Measurements from ENCODE around the gene OR5K4. TPM values are rescaled to one million over a fixed set of nuclear protein-coding genes. Genes with fewer than 3 reads are reported as not detected.

Gene OR5K4
- polyA plus RNA-seq, 1 of the 3 experiments (the other 2 are of a cell fraction): not detected

DNA sequence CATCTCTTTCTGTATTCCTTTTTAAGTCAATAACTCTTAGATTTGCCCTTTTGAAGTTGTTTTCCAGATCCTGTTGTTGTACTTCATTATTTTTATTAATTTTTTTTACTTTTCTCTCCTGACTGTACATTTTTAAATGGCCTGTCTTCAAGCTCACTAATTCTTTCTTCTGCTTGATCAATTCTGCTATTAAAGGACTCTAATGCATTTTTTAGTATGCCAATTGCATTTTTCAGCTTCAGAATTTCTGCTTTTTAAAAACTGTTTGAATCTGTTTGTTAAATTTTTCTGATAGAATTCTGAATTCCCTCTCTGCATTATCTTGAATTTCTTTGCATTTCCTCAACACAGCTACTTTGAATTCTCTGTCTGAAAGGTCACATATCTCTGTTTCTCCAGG is 5.6 kb downstream of the OR5K4 start:
- CTCF ChIA-PET: no interaction called here
- H3K9ac ChIP-seq: no peak overlapping the region
- H4K20me1 ChIP-seq (ENCODE audit: insufficient read depth): no peaks in the 10 kb centered on the region
- no peaks in the 10 kb centered on the region for H3K79me2 ChIP-seq (ENCODE audit: insufficient read depth)
- no peaks in the 10 kb centered on the region for H3K27me3 ChIP-seq (ENCODE audit: insufficient read depth)
- no peaks in the 10 kb centered on the region for H3K9me3 ChIP-seq
- H3K4me3 ChIP-seq (ENCODE audit: low read depth in 2 of 2, low read length in 1 of 2): no peak overlapping the region
- no peak for TF ChIP-seq SMC3 (IDR thresholded peaks at IDR 0.05; ENCODE audit: low read depth, low read length)
- no peak for TF ChIP-seq FOXJ3 (CRISPR knock-in tag; IDR thresholded peaks at IDR 0.05)
- TF ChIP-seq EP300 (IDR thresholded peaks at IDR 0.05; ENCODE audit: borderline replicate concordance in 1 of 2, low read depth in 1 of 2, low read length in 1 of 2): no peak
- no peak for TF ChIP-seq POLR2AphosphoS5 (IDR thresholded peaks at IDR 0.05; ENCODE audit: low read depth, low read length)
- TF ChIP-seq, protein P1, sequence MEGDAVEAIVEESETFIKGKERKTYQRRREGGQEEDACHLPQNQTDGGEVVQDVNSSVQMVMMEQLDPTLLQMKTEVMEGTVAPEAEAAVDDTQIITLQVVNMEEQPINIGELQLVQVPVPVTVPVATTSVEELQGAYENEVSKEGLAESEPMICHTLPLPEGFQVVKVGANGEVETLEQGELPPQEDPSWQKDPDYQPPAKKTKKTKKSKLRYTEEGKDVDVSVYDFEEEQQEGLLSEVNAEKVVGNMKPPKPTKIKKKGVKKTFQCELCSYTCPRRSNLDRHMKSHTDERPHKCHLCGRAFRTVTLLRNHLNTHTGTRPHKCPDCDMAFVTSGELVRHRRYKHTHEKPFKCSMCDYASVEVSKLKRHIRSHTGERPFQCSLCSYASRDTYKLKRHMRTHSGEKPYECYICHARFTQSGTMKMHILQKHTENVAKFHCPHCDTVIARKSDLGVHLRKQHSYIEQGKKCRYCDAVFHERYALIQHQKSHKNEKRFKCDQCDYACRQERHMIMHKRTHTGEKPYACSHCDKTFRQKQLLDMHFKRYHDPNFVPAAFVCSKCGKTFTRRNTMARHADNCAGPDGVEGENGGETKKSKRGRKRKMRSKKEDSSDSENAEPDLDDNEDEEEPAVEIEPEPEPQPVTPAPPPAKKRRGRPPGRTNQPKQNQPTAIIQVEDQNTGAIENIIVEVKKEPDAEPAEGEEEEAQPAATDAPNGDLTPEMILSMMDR (IDR thresholded peaks at IDR 0.05): no peak
- TF ChIP-seq YY1 (IDR thresholded peaks at IDR 0.05; ENCODE audit: low read depth): no peak
- no peak for TF ChIP-seq ELF1 (IDR thresholded peaks at IDR 0.05)
- TF ChIP-seq FOSL2 (IDR thresholded peaks at IDR 0.05; ENCODE audit: borderline replicate concordance, low read depth): no peak
- TF ChIP-seq, protein P2, sequence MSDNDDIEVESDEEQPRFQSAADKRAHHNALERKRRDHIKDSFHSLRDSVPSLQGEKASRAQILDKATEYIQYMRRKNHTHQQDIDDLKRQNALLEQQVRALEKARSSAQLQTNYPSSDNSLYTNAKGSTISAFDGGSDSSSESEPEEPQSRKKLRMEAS (IDR thresholded peaks at IDR 0.05; ENCODE audit: low read depth): no peak
- TF ChIP-seq, protein P3, sequence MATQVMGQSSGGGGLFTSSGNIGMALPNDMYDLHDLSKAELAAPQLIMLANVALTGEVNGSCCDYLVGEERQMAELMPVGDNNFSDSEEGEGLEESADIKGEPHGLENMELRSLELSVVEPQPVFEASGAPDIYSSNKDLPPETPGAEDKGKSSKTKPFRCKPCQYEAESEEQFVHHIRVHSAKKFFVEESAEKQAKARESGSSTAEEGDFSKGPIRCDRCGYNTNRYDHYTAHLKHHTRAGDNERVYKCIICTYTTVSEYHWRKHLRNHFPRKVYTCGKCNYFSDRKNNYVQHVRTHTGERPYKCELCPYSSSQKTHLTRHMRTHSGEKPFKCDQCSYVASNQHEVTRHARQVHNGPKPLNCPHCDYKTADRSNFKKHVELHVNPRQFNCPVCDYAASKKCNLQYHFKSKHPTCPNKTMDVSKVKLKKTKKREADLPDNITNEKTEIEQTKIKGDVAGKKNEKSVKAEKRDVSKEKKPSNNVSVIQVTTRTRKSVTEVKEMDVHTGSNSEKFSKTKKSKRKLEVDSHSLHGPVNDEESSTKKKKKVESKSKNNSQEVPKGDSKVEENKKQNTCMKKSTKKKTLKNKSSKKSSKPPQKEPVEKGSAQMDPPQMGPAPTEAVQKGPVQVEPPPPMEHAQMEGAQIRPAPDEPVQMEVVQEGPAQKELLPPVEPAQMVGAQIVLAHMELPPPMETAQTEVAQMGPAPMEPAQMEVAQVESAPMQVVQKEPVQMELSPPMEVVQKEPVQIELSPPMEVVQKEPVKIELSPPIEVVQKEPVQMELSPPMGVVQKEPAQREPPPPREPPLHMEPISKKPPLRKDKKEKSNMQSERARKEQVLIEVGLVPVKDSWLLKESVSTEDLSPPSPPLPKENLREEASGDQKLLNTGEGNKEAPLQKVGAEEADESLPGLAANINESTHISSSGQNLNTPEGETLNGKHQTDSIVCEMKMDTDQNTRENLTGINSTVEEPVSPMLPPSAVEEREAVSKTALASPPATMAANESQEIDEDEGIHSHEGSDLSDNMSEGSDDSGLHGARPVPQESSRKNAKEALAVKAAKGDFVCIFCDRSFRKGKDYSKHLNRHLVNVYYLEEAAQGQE (IDR thresholded peaks at IDR 0.05; ENCODE audit: low read depth, low read length): no peak
- TF ChIP-seq, protein P4, sequence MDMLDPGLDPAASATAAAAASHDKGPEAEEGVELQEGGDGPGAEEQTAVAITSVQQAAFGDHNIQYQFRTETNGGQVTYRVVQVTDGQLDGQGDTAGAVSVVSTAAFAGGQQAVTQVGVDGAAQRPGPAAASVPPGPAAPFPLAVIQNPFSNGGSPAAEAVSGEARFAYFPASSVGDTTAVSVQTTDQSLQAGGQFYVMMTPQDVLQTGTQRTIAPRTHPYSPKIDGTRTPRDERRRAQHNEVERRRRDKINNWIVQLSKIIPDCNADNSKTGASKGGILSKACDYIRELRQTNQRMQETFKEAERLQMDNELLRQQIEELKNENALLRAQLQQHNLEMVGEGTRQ (IDR thresholded peaks at IDR 0.05; ENCODE audit: borderline replicate concordance, low read depth, low read length): no peak
- no peak for TF ChIP-seq CHD2 (IDR thresholded peaks at IDR 0.05; ENCODE audit: low read length, partially characterized antibody)
- TF ChIP-seq RXRA (IDR thresholded peaks at IDR 0.05; ENCODE audit: borderline replicate concordance, low read depth): no peak
- TF ChIP-seq, protein P5, sequence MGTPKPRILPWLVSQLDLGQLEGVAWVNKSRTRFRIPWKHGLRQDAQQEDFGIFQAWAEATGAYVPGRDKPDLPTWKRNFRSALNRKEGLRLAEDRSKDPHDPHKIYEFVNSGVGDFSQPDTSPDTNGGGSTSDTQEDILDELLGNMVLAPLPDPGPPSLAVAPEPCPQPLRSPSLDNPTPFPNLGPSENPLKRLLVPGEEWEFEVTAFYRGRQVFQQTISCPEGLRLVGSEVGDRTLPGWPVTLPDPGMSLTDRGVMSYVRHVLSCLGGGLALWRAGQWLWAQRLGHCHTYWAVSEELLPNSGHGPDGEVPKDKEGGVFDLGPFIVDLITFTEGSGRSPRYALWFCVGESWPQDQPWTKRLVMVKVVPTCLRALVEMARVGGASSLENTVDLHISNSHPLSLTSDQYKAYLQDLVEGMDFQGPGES (IDR thresholded peaks at IDR 0.05; ENCODE audit: low read depth, low read length): no peak
- TF ChIP-seq TCF12 (IDR thresholded peaks at IDR 0.05): no peak
- TF ChIP-seq, protein P6, sequence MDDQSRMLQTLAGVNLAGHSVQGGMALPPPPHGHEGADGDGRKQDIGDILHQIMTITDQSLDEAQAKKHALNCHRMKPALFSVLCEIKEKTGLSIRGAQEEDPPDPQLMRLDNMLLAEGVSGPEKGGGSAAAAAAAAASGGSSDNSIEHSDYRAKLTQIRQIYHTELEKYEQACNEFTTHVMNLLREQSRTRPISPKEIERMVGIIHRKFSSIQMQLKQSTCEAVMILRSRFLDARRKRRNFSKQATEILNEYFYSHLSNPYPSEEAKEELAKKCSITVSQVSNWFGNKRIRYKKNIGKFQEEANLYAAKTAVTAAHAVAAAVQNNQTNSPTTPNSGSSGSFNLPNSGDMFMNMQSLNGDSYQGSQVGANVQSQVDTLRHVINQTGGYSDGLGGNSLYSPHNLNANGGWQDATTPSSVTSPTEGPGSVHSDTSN (IDR thresholded peaks at IDR 0.05): no peak
- TF ChIP-seq FOXM1 (IDR thresholded peaks at IDR 0.05; ENCODE audit: low read depth): no peak
- TF ChIP-seq MEF2A (IDR thresholded peaks at IDR 0.05; ENCODE audit: borderline replicate concordance, low read depth): no peak
- no peaks in the 10 kb centered on the region for H3K36me3 ChIP-seq (replicated peaks in 1 of 2; ENCODE audit: control insufficient read depth in 1 of 2, insufficient read depth in 2 of 2, low read length in 1 of 2)
- no peak overlapping the region for H2AFZ ChIP-seq (ENCODE audit: low read depth)
- no peaks in the 10 kb centered on the region for H3K9me2 ChIP-seq
- POLR2A ChIA-PET: no interaction called here
- no peak overlapping the region for H3K4me2 ChIP-seq
- H3K4me1 ChIP-seq (ENCODE audit: control insufficient read depth in 1 of 2, insufficient read depth in 2 of 2, low read depth in 1 of 2, low read length in 1 of 2): no peaks in the 10 kb centered on the region
- no peak overlapping the region for H3K27ac ChIP-seq (ENCODE audit: low read depth in 2 of 2, low read length in 1 of 2)
- DNase-seq: no peak
- no peaks in the 10 kb centered on the region for H3F3A ChIP-seq (replicated peaks; ENCODE audit: insufficient read depth)

All from SK-N-SH (cell line).